Mesendoderm (in vitro differentiated cells): ENCODE measurements around the gene PREX1.

Source experiments
- DNase-seq: peaks from one replicate; pipeline ENCODE4 v3.0.0; 2013
- H2AK5ac ChIP-seq: 2 replicates; pipeline ENCODE4 v1.6.1; 2013; ENCODE audit warnings: low read length, inconsistent platforms
- H2BK120ac ChIP-seq: 2 replicates; pipeline ENCODE4 v1.6.1; 2013; ENCODE audit warnings: low read depth, mild to moderate bottlenecking, low read length, moderate library complexity, mixed read lengths
- H2BK15ac ChIP-seq: replicated peaks from 2 replicates; pipeline ENCODE4 v1.6.1; 2013; ENCODE audit warnings: low read depth, mild to moderate bottlenecking, moderate library complexity
- H2BK5ac ChIP-seq: 2 replicates; pipeline ENCODE4 v1.6.1; 2013; ENCODE audit warnings: low read length, inconsistent platforms
- H3K18ac ChIP-seq: 2 replicates; pipeline ENCODE4 v1.6.1; 2013; ENCODE audit warnings: mild to moderate bottlenecking, low read length, mixed read lengths
- H3K23ac ChIP-seq: one replicate; pipeline ENCODE4 v1.6.1; 2013; ENCODE audit warnings: low read length
- H3K27ac ChIP-seq: 2 replicates; pipeline ENCODE4 v1.5.1; 2013; ENCODE audit warnings: low read depth, mild to moderate bottlenecking, inconsistent platforms, low read length, moderate library complexity
- H3K27me3 ChIP-seq: 2 replicates; pipeline ENCODE4 v1.6.1; 2013; ENCODE audit warnings: low read length, control low read depth, mild to moderate bottlenecking, inconsistent platforms; ENCODE audit not compliant: insufficient read depth, poor library complexity
- H3K36me3 ChIP-seq: 2 replicates; pipeline ENCODE4 v1.6.1; 2013; ENCODE audit warnings: low read length, inconsistent platforms; ENCODE audit not compliant: control insufficient read depth, insufficient read depth
- H3K4ac ChIP-seq: one replicate; pipeline ENCODE4 v1.6.1; 2013; ENCODE audit warnings: low read depth, mild to moderate bottlenecking, low read length, moderate library complexity
- H3K4me1 ChIP-seq: 2 replicates; pipeline ENCODE4 v1.6.1; 2013; ENCODE audit warnings: low read depth, low read length, inconsistent platforms; ENCODE audit not compliant: control insufficient read depth
- H3K4me2 ChIP-seq: 2 replicates; pipeline ENCODE4 v1.6.1; 2013; ENCODE audit warnings: low read length
- H3K4me3 ChIP-seq: 2 replicates; pipeline ENCODE4 v1.5.1; 2013; ENCODE audit warnings: mild to moderate bottlenecking, low read length
- H3K56ac ChIP-seq: one replicate; pipeline ENCODE4 v1.6.1; 2013; ENCODE audit warnings: low read length
- H3K79me1 ChIP-seq: 2 replicates; pipeline ENCODE4 v1.6.1; 2013; ENCODE audit warnings: low read length, inconsistent platforms
- H3K79me2 ChIP-seq: 2 replicates; pipeline ENCODE4 v1.6.1; 2013; ENCODE audit warnings: mild to moderate bottlenecking, low read length; ENCODE audit not compliant: control insufficient read depth, insufficient read depth
- H3K9ac ChIP-seq: 2 replicates; pipeline ENCODE4 v1.6.1; 2013; ENCODE audit warnings: low read length, inconsistent platforms
- H4K5ac ChIP-seq: one replicate; pipeline ENCODE4 v1.6.1; 2013; ENCODE audit warnings: low read length
- H4K8ac ChIP-seq: one replicate; pipeline ENCODE4 v1.6.1; 2013; ENCODE audit warnings: low read depth, mild to moderate bottlenecking, control low read depth, low read length, moderate library complexity
- WGBS: extraction: QIAGEN DNeasy Blood & Tissue Kit; methylation state at CpG from one replicate; pipeline ENCODE4 v1.1.7; 2013; ENCODE audit warnings: low lambda C conversion rate, missing lambda C conversion rate; ENCODE audit not compliant: insufficient coverage; ENCODE audit errors: extremely low coverage; 5-methylcytosine and 5-hydroxymethylcytosine counted together

PREX1 gene

DNA sequence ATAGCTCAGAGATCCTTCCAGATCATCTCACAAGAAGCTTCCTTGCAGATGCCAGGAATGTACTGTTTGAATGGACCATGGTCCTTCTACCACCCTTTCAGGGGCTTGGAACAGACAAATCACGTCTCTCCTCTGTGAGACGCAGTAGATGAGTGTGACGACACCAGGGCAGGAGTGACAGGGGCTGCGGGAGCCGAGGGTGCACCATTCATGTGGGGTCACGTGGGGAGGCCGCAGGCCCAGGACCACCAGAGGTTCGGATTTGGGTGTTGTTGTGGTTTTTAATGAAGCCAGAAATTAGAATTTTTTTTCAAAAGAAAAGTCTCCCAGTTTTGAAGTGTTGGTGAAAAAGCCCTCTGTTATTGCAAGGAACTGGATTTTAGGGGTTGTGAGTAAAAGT lies 79.2 kb downstream of the PREX1 start:
- Histone ChIP-seq H3K9ac (no peak overlapping the region), H3K4me1 (peaks cover 14% of the 10 kb centered on the region), H3K79me2 (peaks cover 31% of the 10 kb centered on the region), H2BK5ac (no peak overlapping the region), H4K5ac (no peak overlapping the region), H3K79me1 (peaks cover 40% of the 10 kb centered on the region), H2AK5ac (no peak overlapping the region), H4K8ac (no peak overlapping the region), H3K18ac (no peak overlapping the region), H2BK15ac (no peak overlapping the region), H3K23ac (no peak overlapping the region), H3K4ac (no peak overlapping the region), H3K56ac (no peak overlapping the region), H3K4me2 (no peak overlapping the region), H3K4me3 (no peak overlapping the region), H3K36me3 (peaks cover 2% of the 10 kb centered on the region), H3K27ac (no peak overlapping the region), H2BK120ac (no peak overlapping the region), H3K27me3 (no peaks in the 10 kb centered on the region)
- DNase-seq, result no peak
- WGBS, result no CpG with 5 or more reads among the region's 8 CpGs

DNA sequence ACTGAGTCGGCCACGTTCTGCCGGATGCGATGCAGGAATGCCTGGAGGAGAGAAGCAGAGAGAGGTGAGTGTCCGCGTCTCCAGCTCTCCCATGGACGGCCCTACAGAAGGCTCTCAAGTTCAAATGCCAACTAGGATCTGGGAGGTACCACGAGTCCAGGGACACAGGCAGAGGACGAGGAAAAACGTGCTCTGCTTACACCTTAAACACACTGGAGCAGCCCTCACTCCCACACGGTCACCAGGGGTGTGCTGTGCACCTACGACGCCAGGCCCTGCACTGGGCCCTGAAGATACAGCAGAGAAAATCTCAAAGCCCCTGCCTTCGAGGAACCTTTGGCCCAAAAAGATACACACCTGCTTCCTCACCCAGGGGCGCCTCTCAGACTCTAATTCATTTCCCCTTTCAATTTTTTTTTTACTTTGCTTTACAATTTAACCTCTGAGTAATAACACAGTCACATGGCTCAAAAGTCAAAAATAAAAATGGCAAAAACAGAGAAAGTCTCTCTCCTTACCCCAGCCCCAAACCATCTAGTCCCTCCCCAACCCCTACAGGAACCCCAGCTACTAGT lies 79.9 kb downstream of the PREX1 start:
- Histone ChIP-seq H3K23ac (no peak overlapping the region), H3K36me3 (peaks cover 2% of the 10 kb centered on the region), H3K4me1 (peaks cover 14% of the 10 kb centered on the region), H2BK5ac (no peak overlapping the region), H3K79me1 (peaks cover 35% of the 10 kb centered on the region), H3K4me3 (no peak overlapping the region), H3K4me2 (no peak overlapping the region), H3K79me2 (peaks cover 31% of the 10 kb centered on the region), H3K56ac (peak overlapping the region; percentile 17), H2BK120ac (no peak overlapping the region), H3K27me3 (no peaks in the 10 kb centered on the region), H2BK15ac (no peak overlapping the region), H3K9ac (no peak overlapping the region), H2AK5ac (no peak overlapping the region), H3K27ac (no peak overlapping the region), H3K18ac (no peak overlapping the region), H4K5ac (no peak overlapping the region), H4K8ac (no peak overlapping the region), H3K4ac (no peak overlapping the region)
- DNase-seq, result no peak
- WGBS, result no CpG with 5 or more reads among the region's 15 CpGs

DNA sequence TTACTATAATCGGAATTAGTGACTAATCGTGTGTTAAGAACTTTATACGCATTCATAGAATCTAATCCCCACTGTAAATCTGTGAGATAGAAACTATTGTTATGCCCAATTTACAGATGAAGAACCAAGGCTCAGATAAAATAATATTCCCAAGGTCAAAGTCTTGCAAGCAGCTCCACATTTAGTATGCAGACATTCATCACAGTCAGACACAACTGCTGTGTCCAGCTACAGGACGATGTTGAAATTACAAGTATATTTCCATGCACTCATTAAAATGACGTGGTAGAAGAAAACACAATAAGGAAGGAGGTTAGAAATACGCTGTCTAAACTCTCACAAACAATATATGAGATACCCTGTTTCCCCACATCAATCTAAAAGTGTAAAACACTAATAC lies 82.5 kb downstream of the PREX1 start:
- Histone ChIP-seq H3K4me3 (no peak overlapping the region), H3K56ac (no peak overlapping the region), H3K4me2 (no peak overlapping the region), H3K79me2 (peaks cover 19% of the 10 kb centered on the region), H2AK5ac (no peak overlapping the region), H3K9ac (no peak overlapping the region), H3K18ac (no peak overlapping the region), H3K4me1 (no peaks in the 10 kb centered on the region), H3K23ac (no peak overlapping the region), H3K79me1 (peaks cover 20% of the 10 kb centered on the region), H2BK5ac (no peak overlapping the region), H3K27ac (no peak overlapping the region), H4K8ac (no peak overlapping the region), H2BK120ac (no peak overlapping the region), H3K27me3 (no peaks in the 10 kb centered on the region), H4K5ac (no peak overlapping the region), H2BK15ac (no peak overlapping the region), H3K4ac (no peak overlapping the region), H3K36me3 (peaks cover 2% of the 10 kb centered on the region)
- DNase-seq, result no peak
- WGBS, result no CpG with 5 or more reads among the region's 6 CpGs

DNA sequence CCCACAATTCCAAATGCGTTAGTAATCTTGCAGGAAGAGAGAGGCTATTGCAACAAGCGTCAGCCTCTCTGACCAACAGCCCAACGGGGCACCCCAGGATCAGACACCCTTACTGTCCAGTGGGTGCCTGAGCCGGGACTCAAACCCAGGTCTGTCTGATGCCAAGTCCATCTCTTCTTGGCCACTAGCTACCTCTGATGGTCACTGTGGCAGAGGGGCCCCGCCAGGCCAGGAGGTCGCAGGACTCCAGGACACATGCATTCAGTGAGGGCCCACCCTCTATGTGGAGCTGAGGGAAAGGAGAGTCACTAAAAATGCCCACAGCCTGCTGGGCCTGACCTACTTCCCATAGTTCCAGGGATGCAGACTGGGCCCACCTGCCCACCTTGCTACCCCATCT lies 83.3 kb downstream of the PREX1 start:
- Histone ChIP-seq H3K4me3 (no peak overlapping the region), H3K79me2 (peaks cover 13% of the 10 kb centered on the region), H3K9ac (no peak overlapping the region), H3K36me3 (peaks cover 2% of the 10 kb centered on the region), H3K18ac (no peak overlapping the region), H4K5ac (no peak overlapping the region), H3K27ac (no peak overlapping the region), H2BK5ac (no peak overlapping the region), H3K4ac (no peak overlapping the region), H3K4me1 (no peaks in the 10 kb centered on the region), H2BK120ac (no peak overlapping the region), H3K79me1 (peaks cover 14% of the 10 kb centered on the region), H3K56ac (no peak overlapping the region), H3K23ac (no peak overlapping the region), H3K4me2 (no peak overlapping the region), H2AK5ac (no peak overlapping the region), H3K27me3 (no peaks in the 10 kb centered on the region), H4K8ac (no peak overlapping the region), H2BK15ac (no peak overlapping the region)
- no peak for DNase-seq
- WGBS, result no CpG with 5 or more reads among the region's 6 CpGs

DNA sequence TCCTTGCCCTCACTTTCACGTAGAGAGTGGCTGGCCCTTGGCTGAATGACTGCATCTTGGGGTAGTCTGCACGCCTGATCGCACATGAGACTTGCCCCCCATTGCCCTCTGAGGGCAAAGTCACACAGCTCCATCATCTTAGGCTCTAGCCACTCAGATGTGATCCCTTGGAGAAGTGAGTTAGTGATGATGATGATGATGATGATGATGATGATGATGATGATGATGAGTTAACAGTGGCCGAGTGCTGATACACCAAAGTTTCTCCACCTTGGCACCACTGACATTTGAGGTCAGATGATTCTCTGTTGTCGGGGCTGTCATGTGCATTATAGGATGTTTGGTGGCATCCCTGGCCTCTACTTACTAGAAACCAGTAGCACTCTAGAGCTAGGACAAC lies 84.0 kb downstream of the PREX1 start:
- no peak overlapping the region for H2BK15ac ChIP-seq
- no peak overlapping the region for H4K8ac ChIP-seq
- no peak overlapping the region for H3K4me2 ChIP-seq
- H3K27ac ChIP-seq, result no peak overlapping the region
- H4K5ac ChIP-seq, result no peak overlapping the region
- WGBS, result no CpG with 5 or more reads among the region's 5 CpGs
- peaks cover 2% of the 10 kb centered on the region for H3K36me3 ChIP-seq
- H3K4me3 ChIP-seq, result no peak overlapping the region
- H3K79me1 ChIP-seq, result peaks cover 9% of the 10 kb centered on the region
- H3K79me2 ChIP-seq, result peaks cover 6% of the 10 kb centered on the region
- H2AK5ac ChIP-seq, result no peak overlapping the region
- no peak overlapping the region for H2BK5ac ChIP-seq
- H3K23ac ChIP-seq, result no peak overlapping the region
- DNase-seq, result no peak
- no peaks in the 10 kb centered on the region for H3K27me3 ChIP-seq
- H3K9ac ChIP-seq, result no peak overlapping the region
- no peak overlapping the region for H3K18ac ChIP-seq
- no peak overlapping the region for H2BK120ac ChIP-seq
- H3K56ac ChIP-seq, result no peak overlapping the region
- H3K4me1 ChIP-seq, result no peaks in the 10 kb centered on the region
- no peak overlapping the region for H3K4ac ChIP-seq
